HG03521 (cell line): ENCODE data around the gene GTF3C5.
"Not testable (repeated sequence)": the region's sequence is repeated elsewhere in the genome, so short reads cannot be mapped to it uniquely, and the experiment has no call there.

Experiments
- ATAC-seq: cut with Tn5 transposase; IDR thresholded peaks from one replicate; pipeline ENCODE4 v1.9.1; 2021; ENCODE audit warnings: mild to moderate bottlenecking, moderate library complexity; ENCODE audit not compliant: unreplicated experiment

The GTF3C5 gene

DNA sequence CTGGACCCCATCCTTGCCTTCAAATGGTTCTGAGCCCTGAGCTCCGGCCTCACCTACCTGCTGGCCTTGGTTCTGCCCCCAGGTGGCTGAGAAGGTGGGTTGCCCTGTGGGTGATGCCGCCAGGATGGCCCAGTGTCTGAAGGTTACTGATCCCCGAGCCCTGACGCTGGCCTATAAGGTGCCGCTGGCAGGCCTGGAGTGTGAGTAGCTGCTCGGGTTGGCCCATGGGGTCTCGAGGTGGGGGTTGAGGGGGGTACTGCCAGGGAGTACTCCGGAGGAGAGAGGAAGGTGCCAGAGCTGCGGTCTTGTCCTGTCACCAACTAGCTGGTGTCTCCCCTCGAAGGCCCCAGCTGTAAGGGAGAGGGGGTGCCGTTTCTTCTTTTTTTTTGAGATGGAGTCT, 36.2 kb downstream of the GTF3C5 start:
- ATAC-seq: no peak

- no peak for ATAC-seq
Observed at GRCh38 chr9:133067813-133068212, 37.0 kb downstream of the GTF3C5 start.

DNA sequence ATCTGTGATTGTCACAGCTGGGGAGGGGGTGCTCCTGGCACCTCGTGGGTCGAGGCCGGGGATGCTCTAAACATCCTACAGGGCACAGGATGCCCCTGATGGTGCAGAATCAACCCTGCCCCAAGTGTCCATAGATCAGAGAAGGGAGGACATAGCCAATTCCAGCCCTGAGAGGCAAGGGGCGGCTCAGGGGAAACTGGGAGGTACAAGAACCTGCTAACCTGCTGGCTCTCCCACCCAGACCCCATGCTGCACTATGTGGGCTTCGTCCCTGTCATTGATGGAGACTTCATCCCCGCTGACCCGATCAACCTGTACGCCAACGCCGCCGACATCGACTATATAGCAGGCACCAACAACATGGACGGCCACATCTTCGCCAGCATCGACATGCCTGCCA, 37.6 kb downstream of the GTF3C5 start:
- not testable (repeated sequence) for ATAC-seq

GRCh38 chr9:133070500-133070961, 39.7 kb downstream of the GTF3C5 start:
- not testable (repeated sequence) for ATAC-seq

- ATAC-seq: not testable (repeated sequence)
Observed at GRCh38 chr9:133070985-133071384, 40.2 kb downstream of the GTF3C5 start.

DNA sequence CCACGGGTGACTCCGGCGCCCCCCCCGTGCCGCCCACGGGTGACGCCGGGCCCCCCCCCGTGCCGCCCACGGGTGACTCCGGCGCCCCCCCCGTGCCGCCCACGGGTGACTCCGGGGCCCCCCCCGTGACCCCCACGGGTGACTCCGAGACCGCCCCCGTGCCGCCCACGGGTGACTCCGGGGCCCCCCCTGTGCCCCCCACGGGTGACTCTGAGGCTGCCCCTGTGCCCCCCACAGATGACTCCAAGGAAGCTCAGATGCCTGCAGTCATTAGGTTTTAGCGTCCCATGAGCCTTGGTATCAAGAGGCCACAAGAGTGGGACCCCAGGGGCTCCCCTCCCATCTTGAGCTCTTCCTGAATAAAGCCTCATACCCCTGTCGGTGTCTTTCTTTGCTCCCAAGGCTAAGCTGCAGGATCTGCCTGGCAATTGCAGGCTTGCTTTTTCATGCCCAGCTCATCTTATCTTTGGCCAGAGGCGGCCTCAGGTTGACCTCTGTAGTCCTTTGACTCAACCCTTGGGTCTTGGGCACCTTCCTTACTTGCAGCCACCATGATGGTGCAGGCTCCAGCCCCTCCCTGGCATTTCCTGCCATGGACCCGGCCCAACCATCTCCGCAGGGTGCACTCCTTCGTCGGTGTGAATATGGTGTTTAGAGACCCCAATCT, 40.8 kb downstream of the GTF3C5 start:
- ATAC-seq: no peak

DNA sequence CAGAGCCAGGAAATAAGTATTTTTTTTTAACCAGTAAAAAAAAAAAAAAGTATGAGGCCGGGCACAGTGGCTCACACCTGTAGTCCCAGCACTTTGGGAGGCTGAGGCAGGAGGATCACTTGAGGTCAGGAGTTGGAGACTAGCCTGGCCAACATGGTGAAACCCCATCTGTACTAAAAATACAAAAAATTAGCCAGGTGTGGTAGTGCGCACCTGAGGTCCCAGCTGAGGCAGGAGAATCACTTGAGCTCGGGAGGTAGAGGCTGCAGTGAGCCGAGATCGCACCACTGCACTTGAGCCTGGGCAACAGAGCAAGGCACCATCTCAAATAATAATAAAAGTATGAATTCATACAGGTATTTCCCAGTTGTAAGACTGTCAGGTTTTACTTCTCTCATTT, 41.4 kb downstream of the GTF3C5 start:
- ATAC-seq: not testable (repeated sequence)

DNA sequence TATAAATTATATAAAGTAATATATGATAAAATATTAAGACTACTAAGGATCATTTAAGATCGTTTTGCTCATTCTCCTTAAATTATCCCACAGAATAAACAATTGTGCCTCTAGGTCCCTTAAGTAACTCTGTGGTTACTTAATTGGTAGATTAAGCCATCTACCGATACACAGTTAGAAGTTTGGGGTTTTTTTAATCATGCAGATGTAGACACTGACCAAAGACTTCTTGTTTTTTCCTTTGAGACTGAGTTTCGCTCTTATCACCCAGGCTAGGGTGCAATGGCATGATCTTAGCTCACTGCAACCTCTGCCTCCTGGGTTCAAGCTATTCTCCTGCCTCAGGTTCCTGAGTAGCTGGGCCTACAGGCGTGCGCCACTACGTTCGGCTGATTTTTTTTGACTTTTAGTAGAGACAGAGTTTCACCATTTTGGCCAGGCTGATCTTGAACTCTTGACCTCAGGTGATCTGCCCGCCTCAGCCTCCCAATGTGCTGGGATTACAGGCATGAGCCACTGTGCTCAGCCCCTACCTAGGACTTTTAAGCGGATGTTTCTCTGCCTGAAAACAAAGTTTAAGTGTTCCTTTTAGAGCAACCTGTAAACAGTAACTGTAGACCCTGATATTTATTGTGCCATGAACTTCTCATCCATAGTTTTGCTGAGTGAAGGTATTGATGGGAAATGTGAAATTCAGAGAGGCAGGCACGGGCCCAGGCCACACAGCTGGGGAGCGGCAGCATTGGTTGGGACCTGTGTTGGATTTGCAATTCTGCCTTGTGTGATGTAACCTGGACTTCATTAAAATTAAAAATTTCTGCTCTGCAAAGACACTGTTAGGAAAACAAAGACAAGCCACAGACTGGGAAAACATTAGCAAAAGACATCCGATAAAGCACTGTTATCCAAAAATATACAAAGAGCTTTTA, 42.6 kb downstream of the GTF3C5 start:
- ATAC-seq: no peak

GRCh38 chr9:133074111-133074651, 43.4 kb downstream of the GTF3C5 start:
- ATAC-seq: no peak

GRCh38 chr9:133075925-133076630, 45.3 kb downstream of the GTF3C5 start:
- ATAC-seq: no peak

GRCh38 chr9:133076691-133077090, 45.9 kb downstream of the GTF3C5 start:
- no peak for ATAC-seq

DNA sequence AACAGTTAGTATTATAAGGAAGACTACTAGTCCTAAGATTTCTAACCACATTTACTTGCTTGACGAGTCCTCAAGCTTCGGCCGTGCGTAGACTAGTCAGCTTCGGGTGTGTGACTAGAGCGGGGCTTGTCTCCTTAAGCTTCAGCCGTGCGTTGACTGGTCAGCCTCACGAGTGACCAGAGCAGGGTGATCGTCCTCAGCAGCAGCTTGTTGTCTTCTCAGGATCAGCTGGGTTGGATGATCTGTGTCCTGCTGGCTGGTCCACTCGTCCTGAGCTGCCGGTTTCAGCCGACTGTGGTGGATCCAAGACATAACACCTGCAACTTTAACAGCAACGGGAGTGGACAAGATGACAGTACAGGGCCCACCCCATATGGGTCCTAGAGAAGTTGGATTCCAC, 47.7 kb downstream of the GTF3C5 start:
- ATAC-seq: no peak

GRCh38 chr9:133080161-133080560, 49.4 kb downstream of the GTF3C5 start:
- ATAC-seq: no peak

- not testable (repeated sequence) for ATAC-seq
Observed at GRCh38 chr9:133080786-133081779, 50.3 kb downstream of the GTF3C5 start.

DNA sequence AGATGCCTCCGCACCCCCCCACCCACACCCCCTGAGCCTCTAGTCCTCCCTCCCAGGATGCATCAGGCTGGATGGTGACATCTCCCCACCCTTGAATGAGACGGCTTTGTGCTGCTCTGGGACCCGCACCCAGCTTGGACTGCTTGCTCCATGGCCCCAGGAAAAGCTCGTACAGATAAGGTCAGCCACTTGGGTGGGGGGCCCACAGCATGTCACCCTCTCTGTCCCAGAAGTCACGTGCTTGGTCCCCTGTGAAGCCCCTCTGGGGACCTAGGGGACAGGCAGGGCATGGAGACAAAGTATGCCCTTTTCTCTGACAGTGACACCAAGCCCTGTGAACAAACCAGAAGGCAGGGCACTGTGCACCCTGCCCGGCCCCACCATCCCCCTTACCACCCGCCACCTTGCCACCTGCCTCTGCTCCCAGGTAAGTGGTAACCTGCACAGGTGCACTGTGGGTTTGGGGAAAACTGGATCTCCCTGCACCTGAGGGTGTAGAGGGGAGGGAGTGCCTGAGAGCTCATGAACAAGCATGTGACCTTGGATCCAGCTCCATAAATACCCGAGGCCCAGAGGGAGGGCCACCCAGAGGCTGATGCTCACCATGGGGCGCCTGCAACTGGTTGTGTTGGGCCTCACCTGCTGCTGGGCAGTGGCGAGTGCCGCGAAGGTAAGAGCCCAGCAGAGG, 51.3 kb downstream of the GTF3C5 start:
- not testable (repeated sequence) for ATAC-seq

GRCh38 chr9:133083688-133084087, 52.9 kb downstream of the GTF3C5 start:
- ATAC-seq: not testable (repeated sequence)

DNA sequence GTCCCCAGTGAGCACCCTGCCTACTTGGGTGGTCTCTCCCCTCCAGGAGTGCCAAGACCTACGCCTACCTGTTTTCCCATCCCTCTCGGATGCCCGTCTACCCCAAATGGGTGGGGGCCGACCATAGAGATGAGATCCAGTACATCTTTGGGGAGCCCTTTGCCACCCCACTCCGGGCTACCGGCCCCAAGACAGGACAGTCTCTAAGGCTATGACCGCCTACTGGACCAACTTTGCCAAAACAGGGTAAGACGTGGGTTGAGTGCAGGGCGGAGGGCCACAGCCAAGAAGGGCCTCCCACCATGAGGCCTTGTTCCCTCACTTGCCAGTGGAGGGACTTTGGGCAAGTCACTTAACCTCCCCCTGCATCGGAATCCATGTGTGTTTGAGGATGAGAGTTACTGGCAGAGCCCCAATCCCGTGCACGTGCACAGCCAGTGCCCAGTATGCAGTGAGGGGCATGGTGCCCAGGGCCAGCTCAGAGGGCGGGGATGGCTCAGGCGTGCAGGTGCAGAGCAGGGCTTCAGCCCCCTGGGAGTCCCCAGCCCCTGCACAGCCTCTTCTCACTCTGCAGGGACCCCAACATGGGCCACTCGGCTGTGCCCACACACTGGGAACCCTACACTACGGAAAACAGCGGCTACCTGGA, 55.5 kb downstream of the GTF3C5 start:
- ATAC-seq: not testable (repeated sequence)

- no peak for ATAC-seq
Observed at GRCh38 chr9:133086894-133087293, 56.1 kb downstream of the GTF3C5 start.
